HepG2 (cell line): Measurements from ENCODE around the gene ARHGAP33.

Experiments used
- ELF4 ChIP-seq: sonication (generic); formaldehyde crosslinking; IDR thresholded peaks from 2 replicates; pipeline ENCODE4 v1.5.0; 2020; ENCODE audit warnings: missing genetic modification reagents, mild to moderate bottlenecking, moderate library complexity, borderline replicate concordance
- HCFC1 ChIP-seq: fragments of 150-350 bp; IDR thresholded peaks from 2 replicates; pipeline ENCODE4 v1.6.1; 2014; ENCODE audit warnings: low read depth, low read length
- PLRG1 ChIP-seq: fragments of 450-650 bp; conservative IDR thresholded peaks from 2 replicates; pipeline ENCODE4 v1.6.1; 2016
- POLR2A ChIP-seq, 2 experiments: IDR thresholded peaks; 2 replicates each; pipeline ENCODE4 v1.6.1; 2011; ENCODE audit warnings: low read depth in 2 of 2, low read length in 2 of 2, mild to moderate bottlenecking in 1 of 2, moderate library complexity in 1 of 2; ENCODE audit not compliant: insufficient read depth in 1 of 2
- TF ChIP-seq, protein P1 (sequence below), 2 experiments: fragments of 450-650 bp in 1 of 2; sonication (generic) in 1 of 2; formaldehyde crosslinking; IDR thresholded peaks; 2 replicates each; pipeline versions ENCODE4 v1.5.0 to v1.8.0; 2020 to 2022; ENCODE audit warnings: mild to moderate bottlenecking in 1 of 2, missing genetic modification reagents in 1 of 2

- no peak for TF ChIP-seq PLRG1
- TF ChIP-seq, protein P1, sequence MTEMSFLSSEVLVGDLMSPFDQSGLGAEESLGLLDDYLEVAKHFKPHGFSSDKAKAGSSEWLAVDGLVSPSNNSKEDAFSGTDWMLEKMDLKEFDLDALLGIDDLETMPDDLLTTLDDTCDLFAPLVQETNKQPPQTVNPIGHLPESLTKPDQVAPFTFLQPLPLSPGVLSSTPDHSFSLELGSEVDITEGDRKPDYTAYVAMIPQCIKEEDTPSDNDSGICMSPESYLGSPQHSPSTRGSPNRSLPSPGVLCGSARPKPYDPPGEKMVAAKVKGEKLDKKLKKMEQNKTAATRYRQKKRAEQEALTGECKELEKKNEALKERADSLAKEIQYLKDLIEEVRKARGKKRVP (CRISPR knock-in tag; IDR thresholded peaks at IDR 0.05) = no peak
- no peak for TF ChIP-seq HCFC1
- no peak for TF ChIP-seq POLR2A (IDR thresholded peaks at IDR 0.05; ENCODE audit: insufficient read depth in 1 of 2, low read depth in 2 of 2, low read length in 2 of 2)
- no peak for TF ChIP-seq ELF4 (CRISPR knock-in tag)
These were observed 55.6 kb downstream of the ARHGAP33 start for GRCh38 chr19:35830986-35831385.
